RWPE2 (cell line): ENCODE data around the gene GALNT10.
A peak's percentile ranks its signal among the peaks of the same experiment; 100 is the strongest.

Experiments
- ATAC-seq: fragments of 200-7000 bp; cut with Tn5 transposase; 3 replicates; pipeline ENCODE4 v1.9.1; 2021; ENCODE audit warnings: low read depth
- DNase-seq: peaks from one replicate; pipeline ENCODE4 v3.0.0-alpha.2; 2020; ENCODE audit warnings: low spot score
- H3K27ac ChIP-seq: fragments of 450-650 bp; 2 replicates; pipeline ENCODE4 v1.5.1; 2017; ENCODE audit warnings: mild to moderate bottlenecking; ENCODE audit not compliant: poor library complexity, severe bottlenecking
- H3K27me3 ChIP-seq: fragments of 250-450 bp; sonication (Bioruptor Pico); 2 replicates; pipeline ENCODE4 v1.5.1; 2021; ENCODE audit warnings: mild to moderate bottlenecking, moderate library complexity; ENCODE audit not compliant: insufficient read depth, poor library complexity, severe bottlenecking
- H3K36me3 ChIP-seq: fragments of 250-450 bp; sonication (Bioruptor Pico); 2 replicates; pipeline ENCODE4 v1.5.1; 2020; ENCODE audit warnings: low read depth, mild to moderate bottlenecking, moderate library complexity
- H3K4me1 ChIP-seq: fragments of 250-450 bp; sonication (Bioruptor Pico); 2 replicates; pipeline ENCODE4 v1.5.1; 2021; ENCODE audit warnings: mild to moderate bottlenecking, moderate library complexity; ENCODE audit not compliant: insufficient read depth, poor library complexity, severe bottlenecking
- H3K4me3 ChIP-seq: fragments of 250-450 bp; sonication (Bioruptor Pico); 2 replicates; pipeline ENCODE4 v1.5.1; 2021; ENCODE audit warnings: mild to moderate bottlenecking, moderate library complexity; ENCODE audit not compliant: severe bottlenecking
- H3K9me3 ChIP-seq: fragments of 250-450 bp; sonication (Bioruptor Pico); 2 replicates; pipeline ENCODE4 v1.5.1; 2021; ENCODE audit warnings: mild to moderate bottlenecking, moderate library complexity; ENCODE audit not compliant: severe bottlenecking
- CTCF ChIP-seq: fragments of 450-650 bp; IDR thresholded peaks from one replicate; pipeline ENCODE4 v1.5.1; 2017; ENCODE audit warnings: mild to moderate bottlenecking, moderate library complexity; ENCODE audit not compliant: poor library complexity, severe bottlenecking

The GALNT10 gene

GRCh38 chr5:154198611-154199230, 8.2 kb downstream of the GALNT10 start:
- Histone ChIP-seq H3K27ac (peak overlapping the region; percentile 40), H3K4me1 (peaks cover 30% of the 10 kb centered on the region), H3K27me3 (no peaks in the 10 kb centered on the region), H3K9me3 (no peaks in the 10 kb centered on the region), H3K4me3 (no peak overlapping the region), H3K36me3 (peaks cover 15% of the 10 kb centered on the region)
- no peak for TF ChIP-seq CTCF
- peak; percentile 61 for ATAC-seq
- no peak for DNase-seq

- H3K4me1 ChIP-seq: peaks cover 25% of the 10 kb centered on the region
- peak overlapping the region; percentile 40 for H3K27ac ChIP-seq
- no peaks in the 10 kb centered on the region for H3K27me3 ChIP-seq
- peaks cover 15% of the 10 kb centered on the region for H3K36me3 ChIP-seq
- no peak for DNase-seq
- H3K9me3 ChIP-seq: no peaks in the 10 kb centered on the region
- no peak for ATAC-seq
- H3K4me3 ChIP-seq: no peak overlapping the region
- TF ChIP-seq CTCF: no peak
Measured at GRCh38 chr5:154199263-154199662, 8.7 kb downstream of the GALNT10 start.

- no peak for TF ChIP-seq CTCF
- ATAC-seq (no peak), DNase-seq (no peak)
- Histone ChIP-seq H3K27me3 (no peaks in the 10 kb centered on the region), H3K4me3 (no peak overlapping the region), H3K4me1 (peaks cover 20% of the 10 kb centered on the region), H3K9me3 (no peaks in the 10 kb centered on the region), H3K27ac (no peak overlapping the region), H3K36me3 (peaks cover 14% of the 10 kb centered on the region)
Measured at GRCh38 chr5:154199671-154200220, 9.2 kb downstream of the GALNT10 start.

GRCh38 chr5:154200221-154200620, 9.7 kb downstream of the GALNT10 start:
- no peak overlapping the region for H3K27ac ChIP-seq
- H3K9me3 ChIP-seq: no peaks in the 10 kb centered on the region
- no peak overlapping the region for H3K4me3 ChIP-seq
- H3K27me3 ChIP-seq: no peaks in the 10 kb centered on the region
- ATAC-seq: no peak
- peaks cover 20% of the 10 kb centered on the region for H3K4me1 ChIP-seq
- no peak for TF ChIP-seq CTCF
- DNase-seq: no peak
- H3K36me3 ChIP-seq: peaks cover 9% of the 10 kb centered on the region

GRCh38 chr5:154201108-154201769, 10.7 kb downstream of the GALNT10 start:
- Histone ChIP-seq H3K4me1 (peaks cover 20% of the 10 kb centered on the region), H3K4me3 (no peak overlapping the region), H3K27me3 (no peaks in the 10 kb centered on the region), H3K27ac (no peak overlapping the region), H3K36me3 (peaks cover 2% of the 10 kb centered on the region), H3K9me3 (no peaks in the 10 kb centered on the region)
- DNase-seq: no peak
- no peak for ATAC-seq
- TF ChIP-seq CTCF: no peak
